HepG2 (cell line): Measurements from ENCODE around the gene HPDL. TPM values are rescaled to one million over a fixed set of nuclear protein-coding genes. Genes with fewer than 3 reads are reported as not detected.

Experiments
- ARHGAP35 ChIP-seq: sonication (generic); formaldehyde crosslinking; IDR thresholded peaks from 2 replicates; pipeline ENCODE4 v1.9.0; 2022; ENCODE audit warnings: mild to moderate bottlenecking, inconsistent platforms, moderate library complexity, missing genetic modification reagents, borderline replicate concordance
- FLYWCH1 ChIP-seq: sonication (generic); formaldehyde crosslinking; IDR thresholded peaks from 2 replicates; pipeline ENCODE4 v1.8.1; 2023; ENCODE audit warnings: mild to moderate bottlenecking, missing genetic modification reagents
- HNRNPUL1 ChIP-seq: fragments of 200-400 bp; formaldehyde crosslinking; IDR thresholded peaks from 2 replicates; pipeline ENCODE4 v1.6.1; 2017; ENCODE audit warnings: low read depth, mild to moderate bottlenecking, low read length, moderate library complexity
- KDM6A ChIP-seq: IDR thresholded peaks from 2 replicates; pipeline ENCODE4 v1.6.1; 2016; ENCODE audit warnings: low read depth
- MATR3 ChIP-seq: sonication (generic); formaldehyde crosslinking; IDR thresholded peaks from 2 replicates; pipeline ENCODE4 v1.4.0; 2020; ENCODE audit warnings: missing genetic modification reagents
- PHF8 ChIP-seq: sonication (generic); formaldehyde crosslinking; IDR thresholded peaks from 2 replicates; pipeline ENCODE4 v1.5.0; 2020; ENCODE audit warnings: missing genetic modification reagents
- TRIM24 ChIP-seq: sonication (generic); formaldehyde crosslinking; IDR thresholded peaks from 2 replicates; pipeline ENCODE4 v1.8.0; 2022; ENCODE audit warnings: mild to moderate bottlenecking, missing genetic modification reagents
- XRCC5 ChIP-seq: fragments of 200-400 bp; formaldehyde crosslinking; optimal IDR thresholded peaks from 2 replicates; pipeline ENCODE3; 2017; ENCODE audit warnings: mild to moderate bottlenecking, low read length
- ZBTB21 ChIP-seq: sonication (generic); formaldehyde crosslinking; IDR thresholded peaks from 2 replicates; pipeline ENCODE4 v1.4.0; 2020; ENCODE audit warnings: missing genetic modification reagents
- ZC3H4 ChIP-seq: sonication (generic); formaldehyde crosslinking; IDR thresholded peaks from 2 replicates; pipeline ENCODE4 v1.4.0; 2020; ENCODE audit warnings: missing genetic modification reagents, borderline replicate concordance
- ZNF20 ChIP-seq: sonication (generic); formaldehyde crosslinking; IDR thresholded peaks from 2 replicates; pipeline ENCODE4 v1.4.0; 2020; ENCODE audit warnings: mild to moderate bottlenecking, moderate library complexity, missing genetic modification reagents
- ZNF335 ChIP-seq: sonication (generic); formaldehyde crosslinking; IDR thresholded peaks from 2 replicates; pipeline ENCODE4 v1.4.0; 2020; ENCODE audit warnings: missing genetic modification reagents
- ZNF660 ChIP-seq: sonication (generic); formaldehyde crosslinking; IDR thresholded peaks from 2 replicates; pipeline ENCODE4 v1.5.1; 2020; ENCODE audit warnings: mild to moderate bottlenecking, low read depth, missing genetic modification reagents, borderline replicate concordance
- ZNF713 ChIP-seq: sonication (generic); formaldehyde crosslinking; IDR thresholded peaks from 2 replicates; pipeline ENCODE4 v1.4.0; 2020; ENCODE audit warnings: mild to moderate bottlenecking, missing genetic modification reagents
- ZNF737 ChIP-seq: sonication (generic); formaldehyde crosslinking; IDR thresholded peaks from 2 replicates; pipeline ENCODE4 v1.5.0; 2020; ENCODE audit warnings: missing genetic modification reagents, mild to moderate bottlenecking, borderline replicate concordance
- ZNF75D ChIP-seq: sonication (generic); formaldehyde crosslinking; IDR thresholded peaks from 2 replicates; pipeline ENCODE4 v1.8.1; 2023; ENCODE audit warnings: missing genetic modification reagents, mild to moderate bottlenecking, borderline replicate concordance
- polyA plus RNA-seq, 8 experiments: library from polyadenylated mRNA; depleted of rRNA in 3 of 8; stranded (reverse) in 7 of 8; unstranded in 1 of 8; fragments of >200 nt; fragmentation: Illumina TruSeq in 4 of 8; extraction: Trizol in 4 of 8; gene quantifications; 2 replicates each; pipeline versions ENCODE4 v1.2.1 to v1.2.3, GENCODE V29; 2011 to 2016; ENCODE audit warnings: low read depth in 4 of 8, missing spikeins in 1 of 8, mixed read lengths in 1 of 8; ENCODE audit not compliant: insufficient read depth in 1 of 8
- total RNA-seq, 5 experiments: library from RNA; depleted of rRNA; stranded (reverse); fragments of >200 nt; fragmentation: Illumina TruSeq; extraction: Trizol; gene quantifications; 2 replicates each; pipeline ENCODE4 v1.2.3, GENCODE V29; 2016; ENCODE audit warnings: low read depth in 1 of 5
- TF ChIP-seq, protein P1 (sequence below): sonication (generic); formaldehyde crosslinking; IDR thresholded peaks from 2 replicates; pipeline ENCODE4 v1.4.0; 2020; ENCODE audit warnings: missing genetic modification reagents, borderline replicate concordance
- TF ChIP-seq, protein P2 (sequence below): sonication (generic); formaldehyde crosslinking; IDR thresholded peaks from 2 replicates; pipeline ENCODE4 v1.5.0; 2020; ENCODE audit warnings: missing genetic modification reagents
- TF ChIP-seq, protein P3 (sequence below): sonication (generic); formaldehyde crosslinking; IDR thresholded peaks from 2 replicates; pipeline ENCODE4 v1.4.0; 2020; ENCODE audit warnings: missing genetic modification reagents; ENCODE audit errors: not compliant biosample characterization
- TF ChIP-seq, protein P4 (sequence below): sonication (generic); formaldehyde crosslinking; IDR thresholded peaks from 2 replicates; pipeline ENCODE4 v1.4.0; 2020; ENCODE audit warnings: missing genetic modification reagents

The HPDL gene
- total and polyA plus RNA-seq, 2 of the 13 experiments (the other 11 are each of a cell fraction or from before 2014, with no cell fraction given) = not detected

DNA sequence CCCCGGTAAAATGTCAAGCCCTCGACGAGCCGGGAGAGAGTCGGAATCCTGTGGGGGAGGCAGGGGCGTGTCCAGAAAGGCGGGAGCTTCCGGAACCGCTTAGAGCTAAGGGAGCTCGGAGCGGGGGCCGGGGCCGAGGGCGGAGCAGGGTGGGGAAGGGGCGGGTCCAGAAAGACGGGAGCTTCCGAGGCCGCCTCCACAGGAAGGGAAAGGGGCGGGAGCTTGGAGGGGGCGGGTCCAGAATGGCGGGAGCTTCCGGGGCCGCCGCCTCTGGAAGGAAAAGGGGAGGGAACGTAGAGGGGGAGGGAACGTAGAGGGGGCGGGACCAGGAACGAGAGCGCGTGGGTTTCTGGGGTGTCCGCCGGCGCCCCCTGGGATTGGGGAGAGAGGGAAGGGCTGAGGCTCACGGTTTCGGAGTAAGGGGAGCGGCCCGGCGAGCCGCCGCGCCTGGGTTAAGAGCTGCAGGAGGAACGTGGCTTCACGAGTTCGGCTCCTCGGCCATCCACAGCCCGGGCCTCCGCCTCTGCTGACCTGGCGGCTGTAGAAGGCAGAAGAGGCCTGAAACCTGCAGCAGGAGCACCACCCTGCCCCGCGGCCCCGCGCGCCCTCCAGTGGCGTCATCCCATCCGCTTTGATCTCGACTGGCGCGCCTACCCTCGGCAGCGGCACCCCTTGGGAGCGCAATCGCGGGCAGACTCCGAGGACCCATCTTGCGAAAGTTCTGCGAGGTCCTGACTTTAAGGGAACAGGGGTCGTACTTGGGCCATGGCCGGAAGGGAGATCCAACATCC lies 23.0 kb upstream of the HPDL start (continued):
- TF ChIP-seq, protein P1, sequence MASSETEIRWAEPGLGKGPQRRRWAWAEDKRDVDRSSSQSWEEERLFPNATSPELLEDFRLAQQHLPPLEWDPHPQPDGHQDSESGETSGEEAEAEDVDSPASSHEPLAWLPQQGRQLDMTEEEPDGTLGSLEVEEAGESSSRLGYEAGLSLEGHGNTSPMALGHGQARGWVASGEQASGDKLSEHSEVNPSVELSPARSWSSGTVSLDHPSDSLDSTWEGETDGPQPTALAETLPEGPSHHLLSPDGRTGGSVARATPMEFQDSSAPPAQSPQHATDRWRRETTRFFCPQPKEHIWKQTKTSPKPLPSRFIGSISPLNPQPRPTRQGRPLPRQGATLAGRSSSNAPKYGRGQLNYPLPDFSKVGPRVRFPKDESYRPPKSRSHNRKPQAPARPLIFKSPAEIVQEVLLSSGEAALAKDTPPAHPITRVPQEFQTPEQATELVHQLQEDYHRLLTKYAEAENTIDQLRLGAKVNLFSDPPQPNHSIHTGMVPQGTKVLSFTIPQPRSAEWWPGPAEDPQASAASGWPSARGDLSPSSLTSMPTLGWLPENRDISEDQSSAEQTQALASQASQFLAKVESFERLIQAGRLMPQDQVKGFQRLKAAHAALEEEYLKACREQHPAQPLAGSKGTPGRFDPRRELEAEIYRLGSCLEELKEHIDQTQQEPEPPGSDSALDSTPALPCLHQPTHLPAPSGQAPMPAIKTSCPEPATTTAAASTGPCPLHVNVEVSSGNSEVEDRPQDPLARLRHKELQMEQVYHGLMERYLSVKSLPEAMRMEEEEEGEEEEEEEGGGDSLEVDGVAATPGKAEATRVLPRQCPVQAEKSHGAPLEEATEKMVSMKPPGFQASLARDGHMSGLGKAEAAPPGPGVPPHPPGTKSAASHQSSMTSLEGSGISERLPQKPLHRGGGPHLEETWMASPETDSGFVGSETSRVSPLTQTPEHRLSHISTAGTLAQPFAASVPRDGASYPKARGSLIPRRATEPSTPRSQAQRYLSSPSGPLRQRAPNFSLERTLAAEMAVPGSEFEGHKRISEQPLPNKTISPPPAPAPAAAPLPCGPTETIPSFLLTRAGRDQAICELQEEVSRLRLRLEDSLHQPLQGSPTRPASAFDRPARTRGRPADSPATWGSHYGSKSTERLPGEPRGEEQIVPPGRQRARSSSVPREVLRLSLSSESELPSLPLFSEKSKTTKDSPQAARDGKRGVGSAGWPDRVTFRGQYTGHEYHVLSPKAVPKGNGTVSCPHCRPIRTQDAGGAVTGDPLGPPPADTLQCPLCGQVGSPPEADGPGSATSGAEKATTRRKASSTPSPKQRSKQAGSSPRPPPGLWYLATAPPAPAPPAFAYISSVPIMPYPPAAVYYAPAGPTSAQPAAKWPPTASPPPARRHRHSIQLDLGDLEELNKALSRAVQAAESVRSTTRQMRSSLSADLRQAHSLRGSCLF (CRISPR knock-in tag) = no peak
- TF ChIP-seq ZNF737 (CRISPR knock-in tag) (no peak), ZNF75D (CRISPR knock-in tag) (no peak), ARHGAP35 (CRISPR knock-in tag) (0 out of 2 replicates have a peak, but pooled peaks have one; percentile 63), ZNF660 (CRISPR knock-in tag) (no peak), KDM6A (CRISPR knock-in tag) (0 out of 2 replicates have a peak, but pooled peaks have one; percentile 30), PHF8 (CRISPR knock-in tag) (peak; percentile 92), TRIM24 (no peak), MATR3 (CRISPR knock-in tag) (no peak), FLYWCH1 (no peak), ZC3H4 (no peak), HNRNPUL1 (no peak), ZNF713 (CRISPR knock-in tag) (0 out of 2 replicates have a peak, but pooled peaks have one; percentile 22), ZNF20 (CRISPR knock-in tag) (no peak), ZNF335 (CRISPR knock-in tag) (peak; percentile 92), ZBTB21 (CRISPR knock-in tag) (no peak), XRCC5 (no peak)
- TF ChIP-seq, protein P2, sequence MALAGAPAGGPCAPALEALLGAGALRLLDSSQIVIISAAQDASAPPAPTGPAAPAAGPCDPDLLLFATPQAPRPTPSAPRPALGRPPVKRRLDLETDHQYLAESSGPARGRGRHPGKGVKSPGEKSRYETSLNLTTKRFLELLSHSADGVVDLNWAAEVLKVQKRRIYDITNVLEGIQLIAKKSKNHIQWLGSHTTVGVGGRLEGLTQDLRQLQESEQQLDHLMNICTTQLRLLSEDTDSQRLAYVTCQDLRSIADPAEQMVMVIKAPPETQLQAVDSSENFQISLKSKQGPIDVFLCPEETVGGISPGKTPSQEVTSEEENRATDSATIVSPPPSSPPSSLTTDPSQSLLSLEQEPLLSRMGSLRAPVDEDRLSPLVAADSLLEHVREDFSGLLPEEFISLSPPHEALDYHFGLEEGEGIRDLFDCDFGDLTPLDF = no peak; the same call in 1 of the 2 replicates
- TF ChIP-seq, protein P3, sequence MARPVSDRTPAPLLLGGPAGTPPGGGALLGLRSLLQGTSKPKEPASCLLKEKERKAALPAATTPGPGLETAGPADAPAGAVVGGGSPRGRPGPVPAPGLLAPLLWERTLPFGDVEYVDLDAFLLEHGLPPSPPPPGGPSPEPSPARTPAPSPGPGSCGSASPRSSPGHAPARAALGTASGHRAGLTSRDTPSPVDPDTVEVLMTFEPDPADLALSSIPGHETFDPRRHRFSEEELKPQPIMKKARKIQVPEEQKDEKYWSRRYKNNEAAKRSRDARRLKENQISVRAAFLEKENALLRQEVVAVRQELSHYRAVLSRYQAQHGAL (CRISPR knock-in tag) = no peak
- TF ChIP-seq, protein P4, sequence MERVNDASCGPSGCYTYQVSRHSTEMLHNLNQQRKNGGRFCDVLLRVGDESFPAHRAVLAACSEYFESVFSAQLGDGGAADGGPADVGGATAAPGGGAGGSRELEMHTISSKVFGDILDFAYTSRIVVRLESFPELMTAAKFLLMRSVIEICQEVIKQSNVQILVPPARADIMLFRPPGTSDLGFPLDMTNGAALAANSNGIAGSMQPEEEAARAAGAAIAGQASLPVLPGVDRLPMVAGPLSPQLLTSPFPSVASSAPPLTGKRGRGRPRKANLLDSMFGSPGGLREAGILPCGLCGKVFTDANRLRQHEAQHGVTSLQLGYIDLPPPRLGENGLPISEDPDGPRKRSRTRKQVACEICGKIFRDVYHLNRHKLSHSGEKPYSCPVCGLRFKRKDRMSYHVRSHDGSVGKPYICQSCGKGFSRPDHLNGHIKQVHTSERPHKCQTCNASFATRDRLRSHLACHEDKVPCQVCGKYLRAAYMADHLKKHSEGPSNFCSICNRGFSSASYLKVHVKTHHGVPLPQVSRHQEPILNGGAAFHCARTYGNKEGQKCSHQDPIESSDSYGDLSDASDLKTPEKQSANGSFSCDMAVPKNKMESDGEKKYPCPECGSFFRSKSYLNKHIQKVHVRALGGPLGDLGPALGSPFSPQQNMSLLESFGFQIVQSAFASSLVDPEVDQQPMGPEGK (CRISPR knock-in tag) = peak; percentile 74
